H1 (cell line): ENCODE data around the gene ATXN3. TPM values are rescaled to one million over a fixed set of nuclear protein-coding genes. Genes with fewer than 3 reads are reported as not detected.
A peak's percentile ranks its signal among the peaks of the same experiment; 100 is the strongest.

Source experiments
- CTCF ChIA-PET: fragments of 300-600 bp; sonication (Branson Sonifier 250); formaldehyde crosslinking; loops from one replicate; lab custom pipeline; 2021; ENCODE audit not compliant: partially characterized antibody; lab: Charles Lee
- POLR2A ChIA-PET: fragments of 300-600 bp; sonication (Branson Sonifier 250); formaldehyde crosslinking; loops from one replicate; lab custom pipeline; 2021; ENCODE audit warnings: inconsistent platforms; ENCODE audit not compliant: partially characterized antibody; lab: Charles Lee
- DNase-seq, 2 experiments: peaks; one replicate each; pipeline versions ENCODE4 v3.0.0 to v3.0.0-alpha.2; 2010 to 2022; ENCODE audit warnings: low spot score in 2 of 2, low read depth in 1 of 2, mixed read lengths in 1 of 2
- FAIRE-seq: peaks from 2 replicates; lab custom pipeline; 2011; peaks lifted over from hg19 to GRCh38; lab: Jason Lieb, UNC
- H2AFZ ChIP-seq: 2 replicates; pipeline ENCODE4 v1.8.1; 2012; ENCODE audit warnings: low read length, inconsistent platforms
- H2AK5ac ChIP-seq: 2 replicates; pipeline ENCODE4 v1.6.1; 2013; ENCODE audit warnings: low read depth, low read length
- H2BK120ac ChIP-seq: replicated peaks from 2 replicates; pipeline ENCODE3; 2013; ENCODE audit warnings: low read depth, low read length, inconsistent platforms
- H2BK12ac ChIP-seq: 2 replicates; pipeline ENCODE4 v1.6.1; 2013; ENCODE audit warnings: low read depth, low read length
- H2BK15ac ChIP-seq: 2 replicates; pipeline ENCODE4 v1.6.1; 2013; ENCODE audit warnings: low read length
- H2BK20ac ChIP-seq: 2 replicates; pipeline ENCODE4 v1.6.1; 2013; ENCODE audit warnings: low read length
- H2BK5ac ChIP-seq: 2 replicates; pipeline ENCODE4 v1.6.1; 2013; ENCODE audit warnings: low read depth, low read length
- H3K14ac ChIP-seq: 2 replicates; pipeline ENCODE4 v1.6.1; 2013; ENCODE audit warnings: inconsistent platforms; ENCODE audit not compliant: insufficient read length
- H3K18ac ChIP-seq: 2 replicates; pipeline ENCODE4 v1.6.1; 2013; ENCODE audit warnings: low read length; ENCODE audit errors: extremely low read depth
- H3K23ac ChIP-seq: 2 replicates; pipeline ENCODE4 v1.6.1; 2013; ENCODE audit warnings: inconsistent platforms; ENCODE audit not compliant: insufficient read length
- H3K23me2 ChIP-seq: 2 replicates; pipeline ENCODE4 v1.6.1; 2013; ENCODE audit warnings: low read depth, low read length
- H3K27ac ChIP-seq: 2 replicates; pipeline ENCODE4 v1.6.1; 2011; ENCODE audit warnings: low read depth, low read length, inconsistent platforms
- H3K27me3 ChIP-seq, 4 experiments: replicated peaks in 1 of 4; 1 replicate in 1 of 4; 2 replicates in 3 of 4; pipeline versions ENCODE4 v1.6.1 to v1.8.1; 2011 to 2013; ENCODE audit warnings: low read length in 3 of 4, mild to moderate bottlenecking in 3 of 4, inconsistent platforms in 2 of 4, mixed read lengths in 2 of 4, moderate library complexity in 1 of 4; ENCODE audit not compliant: control insufficient read depth in 3 of 4, insufficient read depth in 3 of 4; ENCODE audit errors: extremely low read depth in 1 of 4
- H3K36me3 ChIP-seq, 4 experiments: 2 replicates each; pipeline versions ENCODE4 v1.6.1 to v1.8.1; 2011 to 2013; ENCODE audit warnings: mild to moderate bottlenecking in 4 of 4, low read length in 3 of 4, moderate library complexity in 2 of 4, control low read depth in 1 of 4, inconsistent platforms in 1 of 4; ENCODE audit not compliant: insufficient read depth in 4 of 4, control insufficient read depth in 2 of 4
- H3K4ac ChIP-seq: replicated peaks from 2 replicates; pipeline ENCODE3; 2013; ENCODE audit warnings: low read length, low read depth, mixed read lengths, inconsistent platforms; ENCODE audit not compliant: insufficient read length
- H3K4me1 ChIP-seq, 4 experiments: replicated peaks in 1 of 4; 1 replicate in 1 of 4; 2 replicates in 3 of 4; pipeline versions ENCODE4 v1.6.1 to v1.8.1; 2011 to 2013; ENCODE audit warnings: low read length in 3 of 4, inconsistent platforms in 2 of 4, mixed read lengths in 1 of 4; ENCODE audit not compliant: insufficient read depth in 4 of 4, control insufficient read depth in 3 of 4
- H3K4me2 ChIP-seq, 2 experiments: 2 replicates each; pipeline versions ENCODE4 v1.6.1 to v1.8.1; 2011 to 2013; ENCODE audit warnings: low read depth in 2 of 2, low read length in 2 of 2, control low read depth in 1 of 2, inconsistent platforms in 1 of 2, mild to moderate bottlenecking in 1 of 2; ENCODE audit not compliant: insufficient read depth in 1 of 2
- H3K4me3 ChIP-seq, 4 experiments: fragments of 200-600, 300-600 bp in 1 of 4; sonication (generic), shearing (Covaris generic), sonication (Bioruptor Twin) in 1 of 4; 2 replicates each; pipeline versions ENCODE4 v1.5.1 to v1.8.1; 2011 to 2016; ENCODE audit warnings: low read length in 4 of 4, low read depth in 3 of 4, control low read depth in 2 of 4, inconsistent platforms in 2 of 4, mild to moderate bottlenecking in 2 of 4, mixed read lengths in 1 of 4, moderate library complexity in 1 of 4; ENCODE audit not compliant: insufficient read depth in 2 of 4; ENCODE audit errors: extremely low read depth in 1 of 4
- H3K56ac ChIP-seq: replicated peaks from 2 replicates; pipeline ENCODE3; 2013; ENCODE audit warnings: low read depth, mild to moderate bottlenecking, mixed read lengths, low read length, inconsistent platforms; ENCODE audit not compliant: insufficient read length
- H3K79me1 ChIP-seq: 2 replicates; pipeline ENCODE4 v1.6.1; 2013; ENCODE audit warnings: low read depth, low read length, control low read depth
- H3K79me2 ChIP-seq, 2 experiments: 2 replicates each; pipeline versions ENCODE4 v1.6.1 to v1.8.1; 2012 to 2013; ENCODE audit warnings: low read length in 2 of 2, mild to moderate bottlenecking in 2 of 2, inconsistent platforms in 1 of 2; ENCODE audit not compliant: insufficient read depth in 2 of 2, control insufficient read depth in 1 of 2
- H3K9ac ChIP-seq, 4 experiments: replicated peaks in 1 of 4; 1 replicate in 1 of 4; 2 replicates in 3 of 4; pipeline versions ENCODE4 v1.6.1 to v1.8.1; 2011 to 2013; ENCODE audit warnings: low read depth in 3 of 4, low read length in 3 of 4, control low read depth in 2 of 4, mild to moderate bottlenecking in 2 of 4, moderate library complexity in 2 of 4, inconsistent platforms in 1 of 4; ENCODE audit errors: extremely low read depth in 1 of 4
- H3K9me3 ChIP-seq, 2 experiments: 2 replicates each; pipeline versions ENCODE4 v1.6.1 to v1.8.1; 2012 to 2013; ENCODE audit warnings: mild to moderate bottlenecking in 2 of 2, moderate library complexity in 2 of 2, control low read depth in 1 of 2, inconsistent platforms in 1 of 2, low read depth in 1 of 2, low read length in 1 of 2, mixed read lengths in 1 of 2; ENCODE audit not compliant: insufficient read depth in 2 of 2
- H4K20me1 ChIP-seq, 2 experiments: replicated peaks in 1 of 2; 2 replicates each; pipeline versions ENCODE3 to v1.8.1; 2011 to 2013; ENCODE audit warnings: inconsistent platforms in 2 of 2, low read length in 2 of 2, mild to moderate bottlenecking in 1 of 2; ENCODE audit not compliant: insufficient read depth in 2 of 2, control insufficient read depth in 1 of 2
- H4K5ac ChIP-seq: 2 replicates; pipeline ENCODE4 v1.6.1; 2013; ENCODE audit warnings: low read length, low read depth, mixed read lengths, inconsistent platforms; ENCODE audit not compliant: insufficient read length
- H4K8ac ChIP-seq: 2 replicates; pipeline ENCODE4 v1.8.0; 2013; ENCODE audit warnings: mild to moderate bottlenecking, moderate library complexity, low read length, inconsistent platforms; ENCODE audit not compliant: insufficient read depth; ENCODE audit errors: extremely low read depth
- H4K91ac ChIP-seq: replicated peaks from 2 replicates; pipeline ENCODE3; 2013; ENCODE audit warnings: low read length, mixed read lengths, inconsistent platforms; ENCODE audit not compliant: insufficient read length
- BRCA1 ChIP-seq: IDR thresholded peaks from 2 replicates; pipeline ENCODE4 v1.6.1; 2012; ENCODE audit warnings: low read depth, low read length, improper control_type of control experiment
- CREB1 ChIP-seq: IDR thresholded peaks from 2 replicates; pipeline ENCODE4 v1.6.1; 2012; ENCODE audit warnings: inconsistent platforms
- KDM1A ChIP-seq: fragments of 200-600, 300-600 bp; sonication (generic); IDR thresholded peaks from 2 replicates; pipeline ENCODE4 v1.7.1; 2016; ENCODE audit warnings: mild to moderate bottlenecking, low read length, borderline replicate concordance
- KDM5A ChIP-seq: fragments of 200-600 bp; IDR thresholded peaks from 2 replicates; pipeline ENCODE4 v1.7.1; 2012; ENCODE audit warnings: mild to moderate bottlenecking, low read length, inconsistent platforms, mixed read lengths
- SIX5 ChIP-seq: IDR thresholded peaks from 2 replicates; pipeline ENCODE4 v1.6.1; 2011; ENCODE audit warnings: mild to moderate bottlenecking, low read depth, low read length
- SRF ChIP-seq: IDR thresholded peaks from 2 replicates; pipeline ENCODE4 v1.6.1; 2011; ENCODE audit warnings: mild to moderate bottlenecking, low read depth, low read length, moderate library complexity
- WGBS, 2 experiments: shearing (Covaris generic) in 1 of 2; methylation state at CpG; one replicate each; pipeline versions ENCODE4 v1.1.6 to v1.1.7; 2013 to 2015; ENCODE audit warnings: low lambda C conversion rate in 2 of 2, mixed read lengths in 2 of 2, inconsistent platforms in 1 of 2, low coverage in 1 of 2, missing lambda C conversion rate in 1 of 2; ENCODE audit not compliant: insufficient replicate concordance in 2 of 2, insufficient coverage in 1 of 2, insufficient read length in 1 of 2; ENCODE audit errors: extremely low coverage in 1 of 2, missing lambda C conversion rate in 1 of 2; 5-methylcytosine and 5-hydroxymethylcytosine counted together
- polyA plus RNA-seq, 7 experiments: library from polyadenylated mRNA; depleted of rRNA in 3 of 7; stranded (reverse) in 5 of 7; unstranded in 2 of 7; fragments of >200 nt in 5 of 7; fragments of 200-250 nt in 2 of 7; gene quantifications; 1 replicate in 5 of 7; 2 replicates in 1 of 7; 4 replicates in 1 of 7; pipeline versions ENCODE4 v1.2.1 to v1.2.3, GENCODE V29; 2011 to 2013; ENCODE audit warnings: missing spikeins in 2 of 7, mixed read lengths in 2 of 7
- total RNA-seq: library from RNA; stranded (reverse); fragmentation: NEBNext Ultra II Directional; extraction: Animal tissue kit (Norgen Biotek cat#: 25700); gene quantifications from 2 replicates; pipeline ENCODE4 v1.2.1, GENCODE V29; 2021

Gene ATXN3
- total and polyA plus RNA-seq, 2 of the 8 experiments (the other 6 are each of a cell fraction or from before 2014, with no cell fraction given), result 8.8 to 37.2 TPM

DNA sequence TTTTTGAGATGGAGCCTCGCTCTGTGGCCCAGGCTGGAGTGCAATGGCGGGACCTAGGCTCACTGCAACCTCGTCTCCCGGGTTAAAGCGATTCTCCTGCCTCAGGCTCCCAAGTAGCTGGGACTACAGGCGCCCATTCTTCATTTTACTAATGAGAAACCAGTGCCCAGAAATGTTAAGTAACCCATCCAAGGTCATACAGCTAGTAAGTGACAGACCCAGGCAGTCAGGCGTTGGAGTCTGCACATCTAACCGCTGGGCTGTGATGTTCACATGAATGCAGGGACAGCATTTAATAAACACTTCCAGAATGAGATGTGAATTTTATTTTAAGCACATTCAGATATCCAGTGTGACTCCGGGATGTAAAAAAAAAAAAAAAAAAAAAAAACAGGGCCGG is 65.2 kb downstream of the ATXN3 start:
- TF ChIP-seq KDM5A (no peak), SRF (no peak), SIX5 (no peak), CREB1 (no peak), KDM1A (no peak), BRCA1 (no peak)
- H3K79me1 ChIP-seq, result peaks cover 3% of the 10 kb centered on the region; the same call in 1 of the 2 replicates
- H2BK20ac ChIP-seq, result no peak overlapping the region
- H2BK120ac ChIP-seq, result no peak overlapping the region
- H4K20me1 ChIP-seq, result peaks cover 2% of the 10 kb centered on the region in 2 experiments
- no peak overlapping the region for H2BK15ac ChIP-seq
- H3K4me1 ChIP-seq, result peaks cover 0 to 5% (median 3%) of the 10 kb centered on the region in 4 experiments; a peak in 5 of 7 replicates
- H4K8ac ChIP-seq, result no peak overlapping the region
- no peaks in the 10 kb centered on the region for H3K27me3 ChIP-seq
- no peak overlapping the region for H2BK12ac ChIP-seq
- ChIA-PET POLR2A (interaction anchor here (1.9 to 3.3 kb wide), 6 partner anchors 9 to 80 kb away, joined by 9 to 24 read pairs (median 14); partner anchors contain the start of genes ATXN3, CPSF2 and NDUFB1), CTCF (no interaction called here)
- H2AK5ac ChIP-seq, result no peak overlapping the region
- DNase-seq (no peak), FAIRE-seq (no peak)
- peaks cover 22 to 40% of the 10 kb centered on the region in 2 experiments for H3K79me2 ChIP-seq
- H3K9me3 ChIP-seq, result no peaks in the 10 kb centered on the region
- no peak overlapping the region for H3K4ac ChIP-seq
- peak overlapping the region in 2 of 4 experiments; percentile 83 to 92; a peak in 1 of 8 replicates for H3K4me3 ChIP-seq
- no peak overlapping the region for H4K5ac ChIP-seq
- no peak overlapping the region for H3K56ac ChIP-seq
- peak overlapping the region; percentile 77 to 93 for H3K4me2 ChIP-seq
- 93% methylated on average over 8 of the region's 10 CpGs; no CpG with 5 or more reads in 1 of the 2 experiments for WGBS, 2 experiments
- no peak overlapping the region for H2BK5ac ChIP-seq
- no peak overlapping the region for H3K27ac ChIP-seq
- no peak overlapping the region for H3K9ac ChIP-seq
- no peak overlapping the region for H4K91ac ChIP-seq
- no peak overlapping the region for H3K23ac ChIP-seq
- no peak overlapping the region for H3K18ac ChIP-seq
- H3K14ac ChIP-seq, result no peak overlapping the region
- H2AFZ ChIP-seq, result no peak overlapping the region
- H3K36me3 ChIP-seq, result no peaks in the 10 kb centered on the region; a peak in 1 of 8 replicates
- H3K23me2 ChIP-seq, result peaks cover 15% of the 10 kb centered on the region
